Activated T-cell treated with anti-CD3 and anti-CD28 coated beads for 48 hours (primary cell): Measurements from ENCODE around the gene DYTN.
A peak's percentile ranks its signal among the peaks of the same experiment; 100 is the strongest.

ENCODE experiments used
- DNase-seq: peaks from one replicate; pipeline ENCODE4 v3.0.0-alpha.2; 2020; ENCODE audit warnings: low read depth

Gene DYTN

DNA sequence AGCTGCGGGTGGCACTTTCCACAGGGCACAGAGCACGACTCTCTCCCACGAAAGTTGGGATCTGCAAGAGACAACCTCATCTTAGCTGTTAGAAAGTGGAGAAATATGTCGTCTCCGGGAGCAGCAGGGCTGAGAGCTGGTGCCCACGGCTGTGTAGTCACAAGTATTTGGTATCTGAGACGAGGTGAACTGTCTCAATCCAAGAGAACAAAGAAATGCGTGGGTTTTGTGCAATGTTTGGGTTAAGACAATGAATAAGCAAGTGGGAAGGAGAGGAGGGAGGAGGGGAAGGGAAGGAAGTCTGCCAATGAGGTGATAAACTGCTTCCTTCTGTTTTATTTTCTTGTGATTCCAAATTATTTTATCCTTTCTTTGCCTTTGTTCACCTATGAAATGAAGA lies 18.0 kb downstream of the DYTN start:
- DNase-seq, result no peak

DNA sequence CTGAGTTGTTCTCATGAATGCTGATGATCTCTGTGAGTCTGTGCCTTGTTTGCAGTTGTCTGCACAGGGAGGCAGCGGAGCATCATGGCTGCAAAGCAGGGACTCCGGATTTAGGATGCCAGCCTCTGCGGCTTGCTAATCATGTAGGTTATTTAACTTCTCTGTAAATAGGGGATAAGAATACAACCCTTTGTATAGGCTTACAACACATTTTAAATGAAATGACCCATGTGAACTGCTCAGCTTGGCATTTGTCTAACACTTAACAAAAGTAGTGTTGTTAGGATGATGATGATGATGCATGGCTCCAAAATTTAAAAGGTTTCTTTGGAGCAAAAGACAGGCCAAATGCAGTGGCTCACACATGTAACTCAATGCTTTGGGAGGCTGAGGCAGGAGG lies 19.4 kb downstream of the DYTN start:
- no peak for DNase-seq

DNA sequence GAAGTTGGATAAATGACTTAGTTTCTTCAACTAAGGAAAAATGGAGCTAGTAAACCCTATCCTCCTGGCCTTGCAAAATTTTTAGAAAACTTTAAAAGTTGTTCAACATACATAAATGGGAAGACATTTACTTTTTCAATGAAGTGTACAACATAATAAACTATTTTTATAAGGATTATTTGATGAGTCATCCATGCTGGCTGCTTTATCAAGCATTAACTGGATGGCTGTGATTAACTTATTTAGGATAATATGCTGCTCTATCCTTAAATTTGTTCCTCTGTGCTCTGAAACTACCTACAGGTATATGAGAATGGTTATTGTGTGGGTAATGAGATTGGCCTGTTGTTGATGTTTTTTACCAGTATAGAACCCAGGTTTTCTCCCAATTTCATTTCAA lies 21.3 kb downstream of the DYTN start:
- no peak for DNase-seq

DNA sequence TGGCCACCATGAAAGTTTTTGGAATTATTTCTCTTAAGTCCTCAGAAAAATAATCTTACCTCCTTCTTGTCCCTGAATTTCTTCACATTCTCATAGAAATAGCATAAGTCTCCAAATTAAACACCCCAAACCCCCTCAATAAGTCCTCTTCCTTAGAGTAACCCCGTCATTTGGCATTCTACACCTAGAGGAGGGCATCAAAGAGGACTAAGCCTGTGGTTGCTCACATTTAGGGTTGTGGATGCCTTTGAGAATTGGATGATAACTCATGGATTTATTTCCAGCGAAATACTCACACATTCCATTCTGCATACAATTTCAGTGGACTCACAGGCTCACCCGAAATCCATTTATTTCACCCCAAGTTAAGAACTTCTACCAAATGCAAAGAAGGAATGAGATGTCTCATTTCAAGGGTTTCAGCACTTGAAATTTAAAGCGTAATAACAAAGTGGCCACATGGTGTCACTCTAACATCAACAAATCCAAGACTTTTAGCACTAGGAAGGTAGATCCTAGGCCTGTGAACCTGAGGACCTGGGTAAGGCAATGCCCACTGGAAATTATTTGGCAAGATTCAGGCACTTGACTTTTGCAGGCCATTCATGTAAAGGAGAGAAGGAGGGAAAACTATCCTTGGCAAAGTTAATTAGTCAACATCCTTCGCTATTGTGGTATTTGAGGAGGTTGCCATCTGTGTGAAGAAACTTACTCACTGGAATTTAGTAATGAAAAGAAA lies 24.6 kb downstream of the DYTN start:
- no peak for DNase-seq

DNA sequence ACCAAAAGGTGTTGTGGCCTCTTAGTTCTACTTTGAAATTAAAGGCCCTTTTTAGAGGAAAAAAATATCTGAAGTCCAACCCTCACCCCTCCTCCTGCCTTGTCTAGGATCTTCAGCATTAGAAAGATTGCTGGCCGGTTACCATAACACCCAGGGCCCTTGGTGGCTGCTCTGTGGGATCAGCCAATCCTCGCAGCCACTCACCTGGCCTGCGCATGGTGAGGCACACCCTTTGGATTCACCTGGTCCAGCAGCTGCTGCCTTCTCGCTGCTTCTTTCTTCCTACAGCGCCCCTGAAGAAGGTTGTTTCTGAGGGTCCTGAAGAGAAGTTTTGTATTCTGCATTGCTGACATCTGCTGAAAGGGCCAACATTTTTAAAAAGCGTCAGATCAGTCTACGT lies 25.2 kb downstream of the DYTN start:
- DNase-seq, result no peak

DNA sequence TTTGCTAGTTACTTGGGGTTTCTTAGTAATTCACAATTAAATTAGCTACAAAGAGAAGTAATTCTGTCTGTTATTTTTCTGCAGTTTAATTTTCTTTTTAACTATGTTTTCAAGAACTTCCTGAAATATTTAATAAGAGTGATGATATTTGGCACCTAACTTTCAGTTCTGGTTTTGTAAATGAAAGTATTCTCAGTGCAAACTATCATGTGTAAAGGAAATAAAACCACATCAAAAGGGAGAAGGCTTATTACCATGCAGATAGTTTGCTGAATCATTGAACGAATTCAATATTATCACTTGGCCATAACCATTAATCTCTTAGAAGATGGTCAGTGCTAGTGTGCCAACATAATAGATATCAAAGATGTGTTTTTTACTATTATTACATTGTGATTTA lies 29.2 kb downstream of the DYTN start:
- no peak for DNase-seq

DNA sequence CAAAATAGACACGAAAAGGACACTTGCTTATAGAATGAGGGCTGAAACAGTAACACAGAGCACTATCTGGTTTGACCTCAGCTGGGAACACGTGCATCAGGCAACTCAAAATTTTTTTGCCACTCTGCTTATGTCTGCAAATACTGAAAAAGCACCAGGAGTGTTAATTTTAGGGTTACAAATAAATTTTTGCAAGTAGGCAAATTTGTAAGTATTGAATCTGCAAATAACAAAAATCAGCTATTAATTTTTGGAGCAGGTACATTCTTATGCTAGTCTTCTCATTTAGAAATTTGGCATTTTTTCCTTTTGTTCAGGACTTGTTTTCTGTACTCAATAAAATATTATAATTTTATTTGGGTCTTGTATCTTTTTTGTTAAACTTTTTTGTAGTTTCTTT lies 29.7 kb downstream of the DYTN start:
- DNase-seq, result no peak

DNA sequence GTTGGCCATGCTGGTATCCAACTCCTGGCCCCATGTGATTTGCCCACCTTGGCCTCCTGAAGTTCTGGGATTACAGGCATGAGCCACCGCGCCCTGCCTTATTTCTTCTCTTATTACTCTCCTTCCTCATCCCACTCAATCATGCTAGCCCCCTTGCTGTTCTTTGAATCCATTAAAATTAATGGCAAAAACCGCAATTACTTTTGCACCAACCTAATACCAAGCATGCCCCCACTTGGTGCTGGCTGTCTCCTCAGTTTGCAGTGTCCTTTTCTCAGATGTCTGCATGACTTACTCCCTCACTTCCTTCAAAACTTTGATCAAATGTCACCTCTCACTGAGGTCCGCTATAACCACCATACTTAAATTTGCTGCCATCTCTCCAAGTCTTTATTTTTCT lies 34.6 kb downstream of the DYTN start:
- DNase-seq, result no peak

DNA sequence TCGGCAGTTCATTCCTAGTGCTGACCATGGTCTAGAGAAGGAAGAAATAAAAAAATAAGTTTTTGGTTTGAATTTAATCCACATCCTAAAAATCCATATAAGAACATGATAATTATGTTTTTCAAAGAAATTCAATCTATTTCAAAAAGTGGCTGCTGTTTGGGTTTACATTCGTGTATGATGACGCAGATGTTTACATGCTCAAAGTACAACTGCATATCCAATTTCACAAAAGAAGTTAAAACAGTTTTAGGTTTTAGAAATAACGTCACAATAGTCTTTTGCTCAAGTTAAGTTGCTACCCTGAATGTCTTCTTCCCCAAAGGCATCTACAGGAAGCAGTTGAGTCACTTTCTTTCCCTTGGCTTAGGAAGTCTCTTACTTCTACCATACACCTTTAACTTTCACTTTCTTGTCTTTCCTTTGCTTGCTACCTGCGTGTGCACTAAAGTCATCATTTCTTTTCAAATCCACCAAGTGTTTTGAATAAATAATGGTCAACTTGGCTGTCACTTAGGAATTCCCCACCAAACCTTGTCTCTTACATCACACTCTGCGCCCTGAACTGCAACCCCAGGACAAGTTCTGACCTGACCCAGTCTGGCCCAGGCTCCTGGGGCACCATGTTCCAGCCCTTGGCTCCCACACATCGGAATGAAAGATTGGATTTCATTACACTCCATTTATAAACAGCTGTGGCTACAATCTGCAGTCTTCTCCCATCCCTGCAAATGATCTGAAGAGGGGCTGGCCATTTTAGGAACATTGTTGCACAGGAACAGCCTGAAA lies 47.5 kb downstream of the DYTN start:
- no peak for DNase-seq

DNA sequence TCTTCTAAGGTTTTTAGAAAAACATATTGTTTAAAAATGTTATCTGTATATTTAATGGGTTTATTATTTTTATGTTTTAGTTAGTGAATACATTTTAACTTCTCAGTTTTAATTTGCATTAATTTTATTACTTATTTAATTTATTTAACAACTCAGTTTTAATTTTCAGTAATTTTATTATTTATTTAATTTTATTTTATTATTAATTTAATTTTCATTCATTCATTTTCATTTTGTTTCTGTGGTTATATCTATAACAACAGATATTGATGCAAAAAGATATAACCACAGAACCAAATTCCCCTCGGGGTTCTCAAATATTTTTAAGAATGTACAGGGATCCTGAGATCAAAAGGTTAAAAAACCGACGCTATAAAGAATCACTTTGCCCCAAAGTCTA lies 52.9 kb downstream of the DYTN start:
- no peak for DNase-seq

DNA sequence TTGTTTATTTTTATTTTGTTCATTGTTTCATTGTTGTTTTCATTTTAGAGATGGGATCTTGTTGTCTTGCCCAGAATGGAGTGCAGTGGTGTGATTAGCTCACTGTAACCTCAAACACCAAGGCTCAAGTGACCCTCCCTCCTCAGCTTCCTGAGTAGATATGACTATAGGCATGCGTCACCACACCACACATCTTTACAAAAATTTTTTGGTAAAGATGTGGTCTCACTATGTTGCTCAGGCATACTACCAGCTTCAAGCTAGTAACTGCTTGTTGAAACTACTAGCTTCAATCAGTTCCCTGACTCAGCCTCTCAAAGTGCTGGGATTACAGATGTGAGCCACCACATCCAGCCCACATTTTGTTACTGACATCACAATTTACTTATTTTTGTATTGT lies 61.1 kb downstream of the DYTN start:
- no peak for DNase-seq

DNA sequence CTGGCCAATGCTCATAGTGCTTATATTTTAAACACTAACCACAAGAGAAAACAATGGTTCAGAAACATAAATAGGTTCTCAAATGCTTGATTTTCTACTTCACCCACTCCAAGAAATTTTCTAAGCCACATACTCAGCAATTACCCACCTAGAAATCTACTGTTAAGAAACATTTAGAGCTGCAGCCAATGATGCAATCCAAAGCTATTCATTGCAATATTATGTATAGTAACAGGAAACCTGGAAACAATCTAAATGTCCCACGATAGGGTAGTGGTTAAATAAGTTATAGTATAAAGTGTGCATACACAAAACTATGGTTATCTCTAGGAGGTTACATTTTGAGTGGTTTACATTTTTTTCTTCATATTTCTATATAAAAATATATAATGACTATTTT lies 70.2 kb downstream of the DYTN start:
- DNase-seq, result no peak

DNA sequence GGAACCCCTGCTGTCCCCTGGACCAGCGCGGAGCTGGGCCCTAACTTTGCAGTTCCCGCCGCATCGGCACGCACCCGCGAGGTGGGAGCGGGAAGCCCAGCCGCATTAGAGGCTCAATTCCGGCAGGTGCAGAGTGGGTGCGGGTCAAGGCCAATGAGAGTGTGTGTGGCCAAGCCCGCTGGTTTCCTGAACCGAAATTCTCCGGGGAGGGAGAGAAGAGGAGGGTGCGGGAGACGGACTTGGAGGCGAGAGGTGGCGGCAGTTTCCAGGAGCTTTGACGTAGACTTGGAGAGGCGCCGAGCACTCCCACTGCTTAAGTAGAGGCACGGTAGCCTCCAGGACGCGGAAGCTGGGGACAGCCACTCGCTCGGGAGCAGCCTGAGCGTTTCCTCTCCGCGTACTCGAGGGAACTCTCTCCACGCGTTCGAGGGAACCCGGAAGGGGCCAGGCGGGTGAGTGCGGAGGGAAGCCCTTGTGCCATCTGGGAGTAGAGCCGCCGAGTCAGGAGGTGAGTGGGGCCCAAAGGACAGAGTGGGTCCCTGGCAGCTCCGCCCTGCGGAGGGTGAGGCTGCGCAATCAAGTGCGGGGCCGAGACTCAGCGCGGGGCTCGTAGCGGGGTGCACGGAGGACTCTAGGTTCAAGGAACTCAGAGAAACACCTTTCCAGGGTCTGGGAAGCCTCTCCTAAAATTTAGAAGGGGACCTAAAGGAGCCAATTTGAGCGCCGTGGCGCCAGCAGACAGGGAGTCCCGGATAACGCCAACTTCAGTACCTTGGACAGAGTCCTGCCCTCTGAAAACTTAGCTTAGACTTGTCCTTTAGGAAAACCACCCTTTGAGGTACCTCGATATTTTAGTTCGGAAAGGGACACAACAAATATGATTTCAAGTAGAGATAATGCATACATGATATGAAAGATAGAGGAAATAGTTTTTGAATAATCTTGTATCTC lies 75.8 kb downstream of the DYTN start, which contains the start of gene FAM237A:
FAM237A (plus strand) TSS at position 413 of the 951 bp plus-strand sequence. CDS start 1,750 bp downstream, outside the sequence.
- peak; percentile 3 for DNase-seq

DNA sequence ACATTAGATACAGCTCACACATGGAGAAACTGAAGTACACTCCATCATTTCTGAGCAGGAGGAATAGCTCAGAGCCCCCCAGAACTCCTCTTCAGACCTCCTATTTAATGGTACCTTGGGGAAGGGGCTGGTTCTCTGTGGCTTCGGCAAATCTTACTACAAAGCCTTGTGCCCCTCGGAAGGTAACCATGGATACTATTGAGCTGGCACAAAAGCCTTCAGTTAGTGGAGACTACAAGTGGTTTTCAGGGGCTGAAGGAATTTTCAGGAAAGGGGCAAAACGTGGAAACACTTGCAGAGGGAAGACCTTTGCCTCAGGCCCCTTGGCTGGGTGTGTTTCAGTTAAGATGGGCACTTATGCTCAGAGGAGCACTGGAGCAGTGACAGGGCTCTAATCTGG lies 77.0 kb downstream of the DYTN start:
- no peak for DNase-seq

DNA sequence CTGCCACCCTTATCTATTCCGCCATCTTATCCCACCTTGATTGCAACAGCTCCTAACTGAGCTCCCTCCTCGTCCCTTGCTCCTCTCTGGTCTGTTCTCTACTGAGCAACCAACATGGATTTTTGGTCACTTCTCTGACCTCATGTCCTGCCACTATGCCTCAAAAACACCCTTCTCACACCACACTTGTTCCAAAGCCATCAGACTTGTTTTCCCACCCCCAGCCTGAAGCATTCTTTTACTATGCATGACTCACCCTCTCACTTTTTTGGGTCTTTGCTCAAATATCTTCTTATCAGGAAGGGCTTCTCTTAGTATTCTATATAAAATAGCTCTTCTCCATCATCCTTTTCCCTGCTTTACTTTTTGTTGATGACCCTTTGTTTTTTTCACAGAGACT lies 78.6 kb downstream of the DYTN start:
- DNase-seq, result no peak

DNA sequence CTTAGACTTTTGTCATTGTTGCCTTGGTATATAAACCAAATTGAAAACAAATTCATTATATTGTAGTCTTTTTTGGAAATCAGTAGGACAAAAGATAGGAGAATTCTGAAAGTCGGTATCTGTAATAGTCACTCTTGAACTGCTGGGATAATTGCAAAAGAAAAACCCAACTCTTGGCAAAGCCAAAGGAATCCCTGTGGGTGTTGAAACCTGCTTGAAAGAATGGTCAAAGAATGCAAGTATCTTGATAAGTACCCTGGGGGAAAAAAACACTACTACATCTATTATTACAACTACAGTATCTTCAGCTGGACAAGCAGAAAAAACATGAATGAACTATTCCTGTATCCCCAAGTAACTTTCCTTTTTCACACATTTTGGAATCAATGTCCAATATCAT lies 83.2 kb downstream of the DYTN start:
- no peak for DNase-seq

DNA sequence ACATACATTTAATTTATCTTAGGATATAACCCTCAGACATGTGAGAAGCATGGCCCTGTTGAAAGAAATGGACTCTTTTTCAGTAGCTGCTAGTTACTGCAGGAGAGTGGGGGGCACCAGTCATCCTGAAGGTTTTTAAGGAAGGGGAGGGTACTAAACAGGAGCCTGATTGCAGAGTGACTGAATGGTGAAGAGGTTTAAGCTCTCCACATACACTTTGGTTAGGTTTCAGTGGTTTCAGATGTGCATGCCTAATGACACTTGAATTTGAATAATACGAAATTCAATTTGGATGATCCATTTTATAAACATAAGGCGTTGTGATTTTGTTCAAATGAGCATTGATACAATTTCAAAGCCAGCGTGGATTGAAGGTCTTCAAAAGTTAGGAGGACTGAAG lies 86.9 kb downstream of the DYTN start:
- no peak for DNase-seq

DNA sequence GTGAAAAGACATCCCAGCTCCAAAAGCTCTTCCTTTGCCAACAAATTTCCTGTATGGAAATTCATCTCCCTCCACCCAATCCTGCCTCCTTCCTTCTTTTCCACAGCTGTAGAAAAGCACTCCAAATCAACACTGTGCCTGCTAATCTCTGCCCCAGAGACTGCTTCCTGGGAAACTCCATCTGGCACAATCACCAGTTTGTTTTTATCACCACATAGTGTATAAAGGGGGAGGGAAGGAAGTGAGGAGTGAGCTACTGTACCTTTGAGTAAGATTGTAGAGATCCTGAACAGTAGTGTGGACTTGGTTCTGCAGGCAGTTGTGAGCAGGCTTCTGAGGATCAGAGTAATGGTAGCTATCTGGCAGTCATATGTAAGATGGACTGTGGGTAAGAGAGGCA lies 90.6 kb downstream of the DYTN start:
- no peak for DNase-seq

DNA sequence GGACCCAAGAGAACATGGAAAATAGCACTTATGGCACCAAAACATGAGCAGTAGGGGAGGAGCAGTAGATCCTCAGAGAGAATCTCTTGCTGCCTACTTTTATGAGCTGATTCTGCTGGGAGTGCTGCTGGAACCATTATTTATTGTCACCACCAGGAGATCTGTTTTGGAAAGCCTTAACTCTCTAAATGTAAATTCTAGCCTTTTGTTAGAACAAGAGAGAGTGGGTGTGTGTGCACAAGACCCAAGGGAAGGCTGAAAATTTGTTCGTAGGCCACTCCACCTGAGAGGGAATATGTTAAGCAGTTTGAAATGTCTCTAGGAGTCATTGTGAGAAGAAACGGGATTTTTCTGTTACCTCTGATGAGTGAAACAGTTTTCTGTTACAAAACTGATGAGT lies 92.1 kb downstream of the DYTN start:
- no peak for DNase-seq

DNA sequence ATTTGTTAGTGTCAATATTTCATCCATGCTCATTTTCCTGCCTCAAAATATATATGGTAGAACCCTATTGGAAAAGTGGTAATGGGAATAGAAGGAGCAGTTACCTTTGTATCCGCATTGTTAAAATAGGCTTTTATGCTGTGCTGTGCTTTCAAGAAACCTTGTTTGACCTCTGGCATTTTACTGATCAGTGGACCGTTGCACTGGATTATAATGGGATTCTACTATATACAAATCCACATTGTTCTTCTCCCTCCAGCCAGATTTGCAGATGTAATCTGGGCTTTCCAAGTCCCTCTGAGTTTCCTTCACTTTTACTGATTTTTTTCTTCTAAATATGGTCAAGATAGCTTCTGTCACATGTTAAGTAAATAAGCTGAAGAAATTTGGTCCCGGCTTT lies 99.2 kb downstream of the DYTN start:
- no peak for DNase-seq

DNA sequence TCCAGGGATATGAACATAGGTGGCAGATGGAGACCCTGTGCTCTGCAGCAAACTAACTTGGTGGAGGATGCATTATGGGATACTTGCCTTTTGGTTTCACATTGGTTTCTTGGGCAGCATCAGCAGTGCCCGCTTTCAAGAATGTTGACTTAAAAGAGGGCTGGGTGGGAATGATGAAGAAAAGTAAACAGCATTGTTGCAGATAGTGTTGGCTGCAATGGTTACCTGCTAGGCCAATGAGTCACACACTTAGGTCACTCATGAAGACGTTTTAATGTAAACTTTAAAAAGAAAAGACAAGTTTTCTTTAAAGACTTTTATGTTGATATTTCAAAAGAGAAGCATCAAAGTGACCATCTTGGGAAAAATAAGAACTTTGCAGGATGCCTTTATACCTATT lies 102.0 kb downstream of the DYTN start:
- no peak for DNase-seq

DNA sequence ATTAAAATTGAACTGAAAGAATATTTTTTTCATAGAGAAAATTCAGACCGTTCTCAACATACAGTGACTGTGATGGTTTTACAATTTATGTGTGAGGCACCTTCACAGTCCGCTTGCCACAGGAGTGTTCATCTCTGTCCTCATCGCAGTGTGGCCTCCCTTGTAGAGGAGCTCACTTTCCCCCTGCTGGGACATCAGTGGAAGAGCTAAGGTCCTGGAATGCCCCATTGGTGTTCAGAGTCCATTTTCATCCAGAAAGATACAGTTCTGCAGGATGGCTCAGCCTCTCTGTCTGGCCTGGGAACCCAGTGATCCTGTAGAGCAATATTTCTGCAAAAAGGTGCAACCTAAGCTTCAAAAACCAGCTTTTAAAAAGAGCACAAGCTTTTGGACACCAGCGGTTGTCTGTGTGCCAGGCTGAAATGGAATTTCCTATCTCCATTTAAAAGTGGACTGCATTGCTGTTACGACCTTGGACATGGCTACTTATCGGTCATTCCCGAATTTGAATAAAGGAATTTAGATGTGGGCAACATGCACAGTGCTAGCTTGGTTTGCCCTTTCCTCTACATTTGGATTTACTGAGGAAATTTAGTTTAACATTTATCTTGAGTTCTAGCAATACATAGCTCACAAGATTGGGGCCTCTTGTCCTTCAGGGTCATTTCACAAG lies 102.6 kb downstream of the DYTN start:
- DNase-seq, result no peak
